Mammary epithelial cell (primary cell): ENCODE data around the gene POLRMT.

Experiments used
- EZH2 ChIP-seq: IDR thresholded peaks from 2 replicates; pipeline ENCODE4 v1.6.1; 2012; ENCODE audit warnings: low read length, inconsistent platforms, borderline replicate concordance
- TF ChIP-seq, protein P1 (sequence below), 2 donors: IDR thresholded peaks in 1 of 2; conservative IDR thresholded peaks in 1 of 2; 2 replicates each; pipeline ENCODE4 v1.5.1; 2011 to 2012; ENCODE audit warnings: inconsistent platforms in 2 of 2, low read length in 2 of 2, mild to moderate bottlenecking in 2 of 2, control low read depth in 1 of 2, low read depth in 1 of 2; ENCODE audit not compliant: insufficient read depth in 1 of 2; ENCODE audit errors: extremely low read depth in 1 of 2

DNA sequence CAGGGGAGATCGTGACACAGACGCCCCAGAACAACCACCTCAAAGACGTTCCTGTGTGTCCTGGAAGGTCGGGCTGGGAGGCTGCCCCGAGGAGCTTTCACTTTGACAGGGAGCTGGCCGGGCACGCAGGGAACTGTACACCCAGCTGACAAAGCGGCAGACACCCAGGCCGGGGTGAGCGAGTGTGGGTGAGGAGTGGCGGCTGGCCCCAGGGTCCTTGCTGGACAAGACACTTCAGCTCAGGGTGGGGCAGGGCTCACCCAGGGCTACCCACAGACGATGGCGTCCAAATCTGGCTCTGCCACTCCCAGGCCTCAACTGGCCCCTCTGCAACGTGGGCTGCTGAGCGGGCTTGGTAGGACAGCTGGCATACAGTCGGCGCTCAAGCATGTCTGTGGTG, 8.4 kb upstream of the POLRMT start:
- TF ChIP-seq, protein P1, sequence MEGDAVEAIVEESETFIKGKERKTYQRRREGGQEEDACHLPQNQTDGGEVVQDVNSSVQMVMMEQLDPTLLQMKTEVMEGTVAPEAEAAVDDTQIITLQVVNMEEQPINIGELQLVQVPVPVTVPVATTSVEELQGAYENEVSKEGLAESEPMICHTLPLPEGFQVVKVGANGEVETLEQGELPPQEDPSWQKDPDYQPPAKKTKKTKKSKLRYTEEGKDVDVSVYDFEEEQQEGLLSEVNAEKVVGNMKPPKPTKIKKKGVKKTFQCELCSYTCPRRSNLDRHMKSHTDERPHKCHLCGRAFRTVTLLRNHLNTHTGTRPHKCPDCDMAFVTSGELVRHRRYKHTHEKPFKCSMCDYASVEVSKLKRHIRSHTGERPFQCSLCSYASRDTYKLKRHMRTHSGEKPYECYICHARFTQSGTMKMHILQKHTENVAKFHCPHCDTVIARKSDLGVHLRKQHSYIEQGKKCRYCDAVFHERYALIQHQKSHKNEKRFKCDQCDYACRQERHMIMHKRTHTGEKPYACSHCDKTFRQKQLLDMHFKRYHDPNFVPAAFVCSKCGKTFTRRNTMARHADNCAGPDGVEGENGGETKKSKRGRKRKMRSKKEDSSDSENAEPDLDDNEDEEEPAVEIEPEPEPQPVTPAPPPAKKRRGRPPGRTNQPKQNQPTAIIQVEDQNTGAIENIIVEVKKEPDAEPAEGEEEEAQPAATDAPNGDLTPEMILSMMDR (conservative IDR thresholded peaks at IDR 0.05 in 1 of 2, IDR thresholded peaks at IDR 0.05 in 1 of 2; ENCODE audit: extremely low read depth in 1 of 2, insufficient read depth in 1 of 2, low read depth in 1 of 2, low read length in 2 of 2), result no peak
- no peak for TF ChIP-seq EZH2
